Large intestine (tissue), 3 donors: Measurements from ENCODE around the gene CPT1B. TPM values are rescaled to one million over a fixed set of nuclear protein-coding genes. Genes with fewer than 3 reads are reported as not detected.

Experiments used
- DNase-seq, 2 donors: peaks; one replicate each; pipeline versions ENCODE4 v3.0.0 to v3.0.0-alpha.2; 2013
- H3K27ac ChIP-seq: one replicate; pipeline ENCODE4 v1.5.1; 2013; ENCODE audit warnings: low read length
- H3K27me3 ChIP-seq: 2 replicates; pipeline ENCODE4 v1.6.1; 2013; ENCODE audit warnings: low read length; ENCODE audit not compliant: control insufficient read depth, insufficient read depth
- H3K36me3 ChIP-seq: 2 replicates; pipeline ENCODE4 v1.6.1; 2013; ENCODE audit warnings: low read length; ENCODE audit not compliant: control insufficient read depth, insufficient read depth
- H3K4me1 ChIP-seq: one replicate; pipeline ENCODE4 v1.6.1; 2013; ENCODE audit warnings: low read length; ENCODE audit not compliant: control insufficient read depth, insufficient read depth
- H3K4me3 ChIP-seq: one replicate; pipeline ENCODE4 v1.5.1; 2013; ENCODE audit warnings: low read length
- H3K9me3 ChIP-seq: one replicate; pipeline ENCODE4 v1.6.1; 2013; ENCODE audit warnings: mild to moderate bottlenecking, low read depth, low read length, moderate library complexity; ENCODE audit not compliant: control insufficient read depth
- WGBS: methylation state at CpG from one replicate; pipeline ENCODE4 v1.1.5; 2013; ENCODE audit warnings: low lambda C conversion rate; ENCODE audit not compliant: insufficient coverage; 5-methylcytosine and 5-hydroxymethylcytosine counted together
- polyA plus RNA-seq: library from polyadenylated mRNA; unstranded; fragments of 120-200 nt; gene quantifications from one replicate; pipeline ENCODE4 v1.2.1, GENCODE V29; 2013

CPT1B gene
- polyA plus RNA-seq, 1 donor = 19.8 TPM

DNA sequence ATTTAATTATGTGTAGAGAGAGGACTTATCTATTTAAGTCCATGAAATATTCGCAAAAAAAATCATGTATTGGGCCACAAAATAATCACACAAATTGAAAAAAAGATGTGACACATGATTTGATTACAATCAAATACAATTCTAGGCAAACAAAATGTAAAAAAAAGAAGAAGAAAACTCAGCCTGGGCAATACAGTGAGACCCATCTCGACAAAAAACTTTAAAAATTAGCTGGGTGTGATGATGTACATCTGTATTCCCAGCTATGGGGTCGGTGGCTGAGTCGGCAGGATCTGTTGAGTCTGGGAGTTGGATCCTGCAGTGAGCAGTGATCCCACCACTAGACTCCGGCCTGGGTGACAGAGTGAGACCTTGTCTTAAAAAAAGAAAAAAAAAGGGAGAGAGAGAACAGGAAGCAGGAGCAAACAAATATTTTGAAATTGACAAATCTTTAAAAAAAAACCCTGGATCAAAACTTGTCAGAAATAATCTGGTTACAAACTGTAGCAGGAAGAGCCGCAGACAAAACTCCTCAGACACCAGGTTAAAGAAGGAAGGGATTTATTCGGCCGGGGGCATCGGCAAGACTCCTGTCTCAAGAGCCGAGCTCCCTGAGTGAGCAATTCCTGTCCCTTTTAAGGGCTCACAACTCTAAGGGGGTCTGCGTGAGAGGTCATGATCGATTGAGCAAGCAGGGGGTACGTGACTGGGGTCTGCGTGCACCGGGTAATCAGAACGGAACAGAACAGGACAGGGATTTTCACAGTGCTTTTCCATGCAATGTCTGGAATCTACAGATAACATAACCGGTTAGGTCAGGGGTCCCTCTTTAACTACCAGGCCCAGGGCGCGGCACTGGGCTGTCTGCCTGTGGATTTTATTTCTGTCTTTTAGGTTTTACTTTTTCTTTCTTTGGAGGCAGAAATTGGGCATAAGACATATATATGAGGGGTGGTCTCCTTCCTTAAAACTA lies 45.1 kb downstream of the CPT1B start:
- Histone ChIP-seq H3K27ac (no peak overlapping the region), H3K36me3 (no peaks in the 10 kb centered on the region), H3K9me3 (peaks cover 16% of the 10 kb centered on the region), H3K27me3 (peaks cover 45% of the 10 kb centered on the region), H3K4me3 (no peak overlapping the region), H3K4me1 (peaks cover 27% of the 10 kb centered on the region)
- WGBS = 57% methylated on average over 3 of the region's 19 CpGs
- no peak for DNase-seq

DNA sequence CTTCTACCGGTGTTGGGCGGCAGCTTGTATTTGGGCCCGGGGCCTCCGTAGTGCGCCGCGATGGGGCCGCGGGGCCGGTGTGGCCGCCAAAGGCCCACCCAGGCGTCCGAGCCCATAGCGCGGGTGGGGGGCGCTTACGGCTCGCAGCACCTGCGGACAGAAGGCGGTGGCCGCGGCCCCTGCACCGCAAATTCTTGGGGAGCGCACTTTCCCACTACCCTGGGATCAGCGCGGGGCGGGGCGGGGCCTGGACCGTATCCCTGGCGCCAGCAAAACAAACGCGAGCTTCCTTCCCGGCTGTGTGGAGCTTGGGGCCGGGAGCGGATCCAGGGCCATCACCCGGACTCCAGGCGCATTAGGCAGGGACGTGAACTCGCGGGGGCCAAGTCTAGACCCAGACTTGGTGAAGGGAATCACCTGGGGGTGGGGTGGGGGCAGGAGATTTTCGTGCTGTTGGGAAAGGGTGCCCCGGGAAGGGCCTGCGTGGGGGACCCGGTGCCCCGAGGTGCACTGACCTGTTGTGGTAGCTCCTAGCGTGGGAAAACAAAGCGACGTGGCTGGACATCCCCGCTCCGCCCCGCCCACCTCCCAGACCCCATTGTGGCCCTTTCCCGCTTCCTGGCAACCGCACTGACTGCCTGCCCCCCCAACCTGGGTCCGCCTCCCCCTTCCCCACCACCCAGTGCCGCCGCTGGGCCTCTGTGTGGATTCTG lies 46.1 kb downstream of the CPT1B start:
- Histone ChIP-seq H3K27me3 (peaks cover 45% of the 10 kb centered on the region), H3K27ac (peak overlapping the region; percentile 42), H3K4me3 (peak overlapping the region; percentile 60), H3K9me3 (peaks cover 16% of the 10 kb centered on the region), H3K36me3 (no peaks in the 10 kb centered on the region), H3K4me1 (peaks cover 27% of the 10 kb centered on the region)
- DNase-seq = peak in 1 of 2 donors; percentile 77
- no CpG with 5 or more reads among the region's 56 CpGs for WGBS

DNA sequence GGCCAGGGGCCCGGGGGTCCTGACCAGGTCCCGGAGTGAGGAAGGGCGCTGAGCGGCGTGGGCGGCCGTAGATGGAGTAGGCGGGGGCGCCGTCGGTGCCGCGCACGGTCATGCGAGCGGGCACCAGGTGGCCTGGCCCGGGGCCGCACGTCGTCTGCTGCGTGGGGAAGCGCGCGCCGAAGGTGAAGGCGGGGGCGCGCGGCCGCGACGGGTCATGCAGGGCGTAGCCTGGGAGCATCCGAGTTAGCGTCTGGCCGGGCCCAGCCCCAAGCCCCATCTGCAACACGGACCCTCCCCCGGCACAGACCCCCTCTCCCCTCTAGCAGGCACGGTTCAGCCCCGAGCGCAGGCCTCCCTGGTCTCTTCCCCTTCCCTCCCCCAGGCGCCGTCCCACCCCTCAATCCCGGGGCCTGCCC lies 46.7 kb downstream of the CPT1B start:
- H3K4me1 ChIP-seq = peaks cover 30% of the 10 kb centered on the region
- WGBS = no CpG with 5 or more reads among the region's 44 CpGs

DNA sequence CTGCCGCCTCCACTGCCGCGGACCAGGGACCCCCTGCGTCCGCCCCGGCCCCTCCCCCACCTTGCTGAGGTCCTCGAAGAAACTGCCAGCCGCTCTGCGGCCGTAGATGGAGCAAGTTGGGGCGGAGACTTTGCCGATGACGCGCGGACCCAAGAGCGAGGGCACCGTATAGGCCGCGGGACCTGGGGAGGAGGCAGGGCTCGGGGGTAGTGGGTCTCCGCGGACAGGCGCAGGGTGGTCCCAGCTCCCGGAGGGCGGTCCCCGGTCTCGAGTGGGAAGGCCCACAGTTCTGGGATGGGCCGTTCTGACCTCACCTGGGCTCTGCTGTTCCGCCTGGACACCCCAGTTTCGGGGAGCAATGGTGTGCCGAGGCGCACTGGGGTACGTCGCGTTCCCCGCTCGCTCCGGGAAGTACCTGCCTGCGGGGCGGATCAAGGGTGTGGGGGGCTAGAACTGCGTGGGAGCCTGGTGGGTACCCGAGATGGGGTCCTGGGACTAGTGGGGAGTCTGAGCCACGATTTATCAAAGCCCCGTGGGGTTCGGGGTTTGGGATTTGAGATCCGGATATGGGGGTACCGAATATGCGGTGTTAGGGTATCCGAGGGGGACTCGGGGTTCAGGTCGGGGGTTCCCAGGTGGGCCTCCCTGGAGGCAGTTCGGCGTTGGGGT lies 47.2 kb downstream of the CPT1B start:
- Histone ChIP-seq H3K4me3 (peak overlapping the region; percentile 60), H3K36me3 (no peaks in the 10 kb centered on the region), H3K4me1 (peaks cover 32% of the 10 kb centered on the region), H3K9me3 (peaks cover 16% of the 10 kb centered on the region), H3K27ac (peak overlapping the region; percentile 94), H3K27me3 (peaks cover 45% of the 10 kb centered on the region)
- DNase-seq = peak; percentile 76 to 90
- WGBS = no CpG with 5 or more reads among the region's 53 CpGs

More for the DNA sequence above, 46.7 kb downstream of the CPT1B start:
- Histone ChIP-seq H3K4me3 (peak overlapping the region; percentile 60), H3K36me3 (no peaks in the 10 kb centered on the region), H3K27me3 (peaks cover 45% of the 10 kb centered on the region), H3K27ac (peak overlapping the region; percentile 94), H3K9me3 (peaks cover 16% of the 10 kb centered on the region)
- peak in 1 of 2 donors; percentile 69 for DNase-seq

DNA sequence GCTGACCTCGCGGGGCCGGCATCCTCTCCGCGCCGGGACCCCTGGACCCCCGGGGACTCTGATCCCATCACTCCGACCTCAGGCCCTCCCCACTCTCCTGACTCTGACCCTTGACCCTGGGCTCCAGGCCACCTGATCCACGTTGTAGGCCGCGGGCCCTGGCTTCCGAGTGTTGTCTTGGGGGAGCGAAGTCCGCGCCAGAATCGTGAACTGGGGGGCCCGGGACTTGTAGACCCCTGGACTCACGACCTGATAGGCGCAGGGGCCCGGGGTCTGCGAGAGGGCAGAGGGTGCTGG lies 47.7 kb downstream of the CPT1B start:
- H3K4me1 ChIP-seq = peaks cover 32% of the 10 kb centered on the region
- WGBS = no CpG with 5 or more reads among the region's 21 CpGs
- peaks cover 45% of the 10 kb centered on the region for H3K27me3 ChIP-seq
- DNase-seq = peak in 1 of 2 donors; percentile 81
- no peaks in the 10 kb centered on the region for H3K36me3 ChIP-seq
- peaks cover 16% of the 10 kb centered on the region for H3K9me3 ChIP-seq
- H3K27ac ChIP-seq = peak overlapping the region; percentile 94
- peak overlapping the region; percentile 60 for H3K4me3 ChIP-seq

DNA sequence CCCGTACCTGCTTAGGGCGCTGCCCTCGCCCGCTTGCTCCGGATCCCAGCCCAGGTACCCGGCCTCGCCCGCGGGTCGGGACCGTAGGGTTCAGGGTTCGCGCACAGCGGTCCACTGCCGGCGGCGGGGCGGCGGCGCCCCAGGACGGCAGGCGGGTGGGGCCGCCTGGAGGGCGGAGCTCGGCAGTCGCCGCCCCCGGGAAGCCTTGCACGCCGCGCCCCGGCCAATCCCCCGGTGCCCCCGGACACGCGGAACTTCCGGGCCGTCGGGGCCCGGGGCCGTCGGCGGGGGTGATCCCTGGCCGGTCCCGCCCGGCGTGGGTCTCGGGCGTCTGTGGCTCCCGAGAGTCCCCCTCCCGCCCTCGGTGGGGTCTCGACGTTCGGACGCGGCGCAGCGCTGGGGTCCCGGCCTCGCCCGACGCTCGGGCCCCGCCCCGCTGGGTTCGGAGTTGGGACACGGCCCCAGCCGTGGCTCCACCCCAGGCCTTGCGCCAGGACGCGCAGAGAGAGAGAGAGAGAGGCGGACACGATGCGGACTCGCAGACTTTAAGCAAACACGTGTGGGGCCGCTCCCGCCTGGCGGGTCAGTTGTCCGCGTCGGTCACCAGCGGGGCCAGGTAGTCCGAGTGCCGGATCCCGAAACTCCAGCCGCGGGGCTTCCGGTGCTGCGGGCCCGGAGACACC lies 48.2 kb downstream of the CPT1B start, which contains the start of gene TYMP:
Gene TYMP (minus strand): TSS at position 116 of the 683 bp plus-strand sequence. CDS start 303 bp downstream, outside the sequence.
- DNase-seq = peak; percentile 69 to 91
- H3K4me1 ChIP-seq = peaks cover 32% of the 10 kb centered on the region
- peaks cover 45% of the 10 kb centered on the region for H3K27me3 ChIP-seq

DNA sequence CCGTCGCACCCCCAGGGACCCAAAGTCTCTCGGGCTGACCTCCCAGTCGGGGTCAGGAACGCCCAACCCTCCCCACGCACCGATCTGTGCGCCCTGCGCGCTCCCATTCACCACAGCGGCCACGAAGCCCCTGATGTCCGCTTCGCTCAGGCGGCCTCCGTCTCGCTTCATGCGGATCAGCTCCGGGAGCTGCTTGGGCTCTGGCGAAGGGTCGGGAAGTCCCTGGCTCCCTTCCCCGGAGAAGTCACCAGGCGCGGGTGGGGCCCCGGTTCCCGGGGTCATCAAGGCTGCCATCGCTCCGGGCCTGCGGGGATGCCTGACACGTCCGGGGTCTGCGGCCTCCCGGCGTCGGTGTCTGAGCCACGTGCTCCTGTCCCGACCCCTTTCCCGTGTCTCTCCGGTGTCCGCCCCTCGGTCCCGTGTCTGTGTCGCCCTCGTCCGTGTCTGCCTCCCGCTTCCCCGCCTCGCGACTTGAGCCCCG lies 48.8 kb downstream of the CPT1B start:
- WGBS = no CpG with 5 or more reads among the region's 50 CpGs
- Histone ChIP-seq H3K36me3 (no peaks in the 10 kb centered on the region), H3K4me3 (peak overlapping the region; percentile 40), H3K27ac (peak overlapping the region; percentile 40), H3K27me3 (peaks cover 43% of the 10 kb centered on the region), H3K4me1 (peaks cover 33% of the 10 kb centered on the region), H3K9me3 (peaks cover 16% of the 10 kb centered on the region)
- DNase-seq = no peak

More for the DNA sequence above, 48.2 kb downstream of the CPT1B start, which contains the start of gene TYMP:
- Histone ChIP-seq H3K4me3 (peak within 1 kb of the TSS; percentile 60), H3K9me3 (peaks cover 16% of the 10 kb centered on the region), H3K27ac (peak within 1 kb of the TSS; percentile 94), H3K36me3 (no peaks in the 10 kb centered on the region)
- WGBS = no CpG with 5 or more reads among the region's 92 CpGs

DNA sequence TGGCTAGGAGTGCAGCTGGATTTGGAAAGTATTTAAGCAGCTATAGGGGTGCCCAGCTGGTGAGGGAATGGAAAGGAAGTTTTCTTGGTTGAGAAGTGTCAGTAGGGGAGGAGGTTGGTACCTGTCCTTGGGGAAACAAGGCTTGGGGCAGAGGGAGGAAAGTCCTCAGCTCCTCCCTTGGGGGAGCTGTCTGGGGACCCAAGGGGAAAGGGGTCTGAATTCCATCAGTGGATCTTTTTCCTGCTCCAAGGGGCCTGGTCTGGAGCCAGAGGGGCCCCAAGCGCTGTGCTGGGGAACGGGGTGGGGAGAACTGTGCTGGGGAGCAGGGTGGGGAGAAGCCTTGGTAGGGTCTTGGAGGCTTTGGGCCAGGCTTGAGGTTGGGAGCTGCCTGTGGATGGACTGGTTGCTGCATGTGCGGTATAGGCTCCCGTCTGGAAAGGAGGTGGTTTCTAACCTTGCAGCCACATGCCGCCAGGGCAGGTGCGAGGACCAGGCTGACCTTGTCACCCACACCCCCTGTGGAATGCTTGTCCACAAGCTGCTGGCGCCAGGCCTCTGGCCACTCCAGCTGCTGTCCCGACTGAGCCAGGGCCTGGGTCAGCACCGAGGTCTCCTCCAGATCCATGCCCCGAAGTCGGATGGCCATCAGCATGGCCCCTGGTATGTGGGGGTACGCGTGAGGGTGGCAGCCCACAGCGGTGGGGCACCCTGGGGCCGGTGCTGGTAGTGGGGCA lies 49.4 kb downstream of the CPT1B start:
- no CpG with 5 or more reads among the region's 15 CpGs for WGBS
- Histone ChIP-seq H3K27ac (peak overlapping the region; percentile 40), H3K9me3 (peaks cover 16% of the 10 kb centered on the region), H3K36me3 (peaks cover 3% of the 10 kb centered on the region), H3K4me1 (peaks cover 39% of the 10 kb centered on the region), H3K4me3 (peak overlapping the region; percentile 40), H3K27me3 (peaks cover 39% of the 10 kb centered on the region)
- peak in 1 of 2 donors; percentile 31 for DNase-seq
